ENCODE data around the gene RIT2. TPM values are rescaled to one million over a fixed set of nuclear protein-coding genes. Genes with fewer than 3 reads are reported as not detected.

Gene RIT2
- total RNA-seq, 3 donors from 2014 or later (not counting 1 experiment from before 2014, with no cell fraction given) = not detected

GRCh38 chr18:43009674-43010073, 105.8 kb downstream of the RIT2 start:
- H3K4me1 ChIP-seq (ENCODE audit: control insufficient read depth, insufficient read depth, low read length) = no peaks in the 10 kb centered on the region
- DNase-seq = no peak
- H3K4me3 Mint-ChIP-seq = no peak overlapping the region
- H3K27me3 ChIP-seq (ENCODE audit: control insufficient read depth, insufficient read depth, low read length) = no peaks in the 10 kb centered on the region
- no peaks in the 10 kb centered on the region for H3K27me3 Mint-ChIP-seq (ENCODE audit: low read depth in 2 of 2)
- no peaks in the 10 kb centered on the region for H3K9me3 ChIP-seq (ENCODE audit: control insufficient read depth, insufficient read depth, low read length)
- no peak overlapping the region for H3K4me3 ChIP-seq (ENCODE audit: low read length)
- H3K36me3 ChIP-seq (ENCODE audit: control insufficient read depth, insufficient read depth, low read length) = no peaks in the 10 kb centered on the region
- H3K4me1 Mint-ChIP-seq = no peaks in the 10 kb centered on the region
- ATAC-seq = no peak
- no peak for TF ChIP-seq CTCF (IDR thresholded peaks at IDR 0.05)
- H3K27ac ChIP-seq (ENCODE audit: low read length) = no peak overlapping the region
- WGBS (ENCODE audit: insufficient coverage) = 85% methylated on average over 4 of the region's 5 CpGs
- H3K9me3 Mint-ChIP-seq = peaks cover 13 to 17% of the 10 kb centered on the region in 2 donors
- peaks cover 7% of the 10 kb centered on the region for H3K36me3 Mint-ChIP-seq
- no peak overlapping the region for H3K27ac Mint-ChIP-seq
- intact Hi-C loops (cut with micrococcal nuclease) = no loop called here

- intact Hi-C loops (cut with micrococcal nuclease) = no loop called here
- no peaks in the 10 kb centered on the region for H3K9me3 ChIP-seq (ENCODE audit: control insufficient read depth, insufficient read depth, low read length)
These were observed 108.1 kb downstream of the RIT2 start for GRCh38 chr18:43007365-43007764.

GRCh38 chr18:43004421-43004820, 111.1 kb downstream of the RIT2 start:
- H3K4me3 ChIP-seq (ENCODE audit: low read length) = no peak overlapping the region
- H3K27me3 Mint-ChIP-seq (ENCODE audit: low read depth in 2 of 2) = no peaks in the 10 kb centered on the region
- H3K27ac Mint-ChIP-seq = no peak overlapping the region
- no peaks in the 10 kb centered on the region for H3K4me1 ChIP-seq (ENCODE audit: control insufficient read depth, insufficient read depth, low read length)
- H3K4me3 Mint-ChIP-seq = no peak overlapping the region
- ATAC-seq = no peak
- H3K9me3 Mint-ChIP-seq = peaks cover 16 to 22% of the 10 kb centered on the region in 2 donors
- DNase-seq = no peak
- H3K36me3 Mint-ChIP-seq = peaks cover 7% of the 10 kb centered on the region
- intact Hi-C loops (cut with micrococcal nuclease) = no loop called here
- no peaks in the 10 kb centered on the region for H3K27me3 ChIP-seq (ENCODE audit: control insufficient read depth, insufficient read depth, low read length)
- no peaks in the 10 kb centered on the region for H3K36me3 ChIP-seq (ENCODE audit: control insufficient read depth, insufficient read depth, low read length)
- no peaks in the 10 kb centered on the region for H3K9me3 ChIP-seq (ENCODE audit: control insufficient read depth, insufficient read depth, low read length)
- no peaks in the 10 kb centered on the region for H3K4me1 Mint-ChIP-seq
- 78% methylated on average over 1 of the region's 1 CpG for WGBS (ENCODE audit: insufficient coverage)
- TF ChIP-seq CTCF (IDR thresholded peaks at IDR 0.05) = no peak
- H3K27ac ChIP-seq (ENCODE audit: low read length) = no peak overlapping the region

More at GRCh38 chr18:43007365-43007764, 108.1 kb downstream of the RIT2 start:
- Histone ChIP-seq H3K27ac (ENCODE audit: low read length) (no peak overlapping the region), H3K36me3 (ENCODE audit: control insufficient read depth, insufficient read depth, low read length) (no peaks in the 10 kb centered on the region), H3K27me3 (ENCODE audit: control insufficient read depth, insufficient read depth, low read length) (no peaks in the 10 kb centered on the region), H3K4me1 (ENCODE audit: control insufficient read depth, insufficient read depth, low read length) (no peaks in the 10 kb centered on the region), H3K4me3 (ENCODE audit: low read length) (no peak overlapping the region)
- 69% methylated on average over 1 of the region's 2 CpGs for WGBS (ENCODE audit: insufficient coverage)
- no peak overlapping the region for H3K27ac Mint-ChIP-seq
- no peaks in the 10 kb centered on the region for H3K27me3 Mint-ChIP-seq (ENCODE audit: low read depth in 2 of 2)
- H3K36me3 Mint-ChIP-seq = peaks cover 7% of the 10 kb centered on the region
- no peaks in the 10 kb centered on the region for H3K4me1 Mint-ChIP-seq
- TF ChIP-seq CTCF (IDR thresholded peaks at IDR 0.05) = no peak
- no peak for DNase-seq
- no peak for ATAC-seq
- peaks cover 17 to 19% of the 10 kb centered on the region in 2 donors for H3K9me3 Mint-ChIP-seq
- H3K4me3 Mint-ChIP-seq = no peak overlapping the region

- no peak overlapping the region for H3K27ac ChIP-seq (ENCODE audit: low read length)
- intact Hi-C loops (cut with micrococcal nuclease) = no loop called here
- no peaks in the 10 kb centered on the region for H3K36me3 ChIP-seq (ENCODE audit: control insufficient read depth, insufficient read depth, low read length)
- no peak overlapping the region for H3K4me3 Mint-ChIP-seq
- DNase-seq (no peak), ATAC-seq (no peak)
- no peaks in the 10 kb centered on the region for H3K27me3 Mint-ChIP-seq (ENCODE audit: low read depth in 2 of 2)
- H3K4me3 ChIP-seq (ENCODE audit: low read length) = no peak overlapping the region
- no peak for TF ChIP-seq CTCF (IDR thresholded peaks at IDR 0.05)
- no peaks in the 10 kb centered on the region for H3K27me3 ChIP-seq (ENCODE audit: control insufficient read depth, insufficient read depth, low read length)
- H3K4me1 ChIP-seq (ENCODE audit: control insufficient read depth, insufficient read depth, low read length) = no peaks in the 10 kb centered on the region
- H3K9me3 Mint-ChIP-seq = peaks cover 11 to 20% of the 10 kb centered on the region in 2 donors
- no peaks in the 10 kb centered on the region for H3K9me3 ChIP-seq (ENCODE audit: control insufficient read depth, insufficient read depth, low read length)
- H3K27ac Mint-ChIP-seq = no peak overlapping the region
- peaks cover 7% of the 10 kb centered on the region for H3K36me3 Mint-ChIP-seq
- no peaks in the 10 kb centered on the region for H3K4me1 Mint-ChIP-seq
- 83% methylated on average over 2 of the region's 2 CpGs for WGBS (ENCODE audit: insufficient coverage)
These were observed 113.7 kb downstream of the RIT2 start for GRCh38 chr18:43001821-43002220.

Data from natural killer cell (primary cell).